H9 (cell line): ENCODE measurements around the gene DNAI2. TPM values are rescaled to one million over a fixed set of nuclear protein-coding genes. Genes with fewer than 3 reads are reported as not detected.

Experiments
- DNase-seq: peaks from one replicate; pipeline ENCODE4 v3.0.0-alpha.2; 2017
- H2AFZ ChIP-seq: one replicate; pipeline ENCODE4 v1.6.1; 2013; ENCODE audit warnings: mild to moderate bottlenecking, low read length, control low read depth, moderate library complexity
- H2AK5ac ChIP-seq: 2 replicates; pipeline ENCODE4 v1.6.1; 2013; ENCODE audit warnings: low read length, control low read depth, mixed read lengths; ENCODE audit not compliant: insufficient read length
- H2BK120ac ChIP-seq: one replicate; pipeline ENCODE4 v1.6.1; 2013; ENCODE audit warnings: low read depth, mild to moderate bottlenecking, low read length, control low read depth, inconsistent platforms; ENCODE audit not compliant: poor library complexity, severe bottlenecking
- H2BK12ac ChIP-seq: 2 replicates; pipeline ENCODE4 v1.6.1; 2013; ENCODE audit warnings: low read length, control low read depth, mixed read lengths, low read depth; ENCODE audit not compliant: insufficient read length
- H2BK15ac ChIP-seq: 2 replicates; pipeline ENCODE4 v1.6.1; 2013; ENCODE audit warnings: low read depth, low read length, control low read depth
- H2BK20ac ChIP-seq: one replicate; pipeline ENCODE4 v1.6.1; 2013; ENCODE audit warnings: low read depth, mild to moderate bottlenecking, low read length, control low read depth, inconsistent platforms; ENCODE audit not compliant: poor library complexity, severe bottlenecking
- H2BK5ac ChIP-seq: 2 replicates; pipeline ENCODE4 v1.6.1; 2013; ENCODE audit warnings: low read length, control low read depth, mixed read lengths; ENCODE audit not compliant: insufficient read length
- H3K14ac ChIP-seq: 2 replicates; pipeline ENCODE4 v1.6.1; 2013; ENCODE audit warnings: low read length, control low read depth; ENCODE audit not compliant: insufficient read depth
- H3K18ac ChIP-seq: 2 replicates; pipeline ENCODE4 v1.6.1; 2013; ENCODE audit warnings: low read depth, mild to moderate bottlenecking, mixed read lengths, low read length, control low read depth; ENCODE audit not compliant: insufficient read length
- H3K23ac ChIP-seq: 2 replicates; pipeline ENCODE4 v1.6.1; 2013; ENCODE audit warnings: low read length, control low read depth, mixed read lengths, low read depth; ENCODE audit not compliant: insufficient read length
- H3K23me2 ChIP-seq: 2 replicates; pipeline ENCODE4 v1.6.1; 2013; ENCODE audit warnings: low read depth, mild to moderate bottlenecking, mixed read lengths, low read length, control low read depth; ENCODE audit not compliant: insufficient read length, poor library complexity, severe bottlenecking
- H3K27ac ChIP-seq: 2 replicates; pipeline ENCODE4 v1.5.1; 2013; ENCODE audit warnings: low read length, control low read depth, mixed read lengths, low read depth; ENCODE audit not compliant: insufficient read length
- H3K27me3 ChIP-seq: 2 replicates; pipeline ENCODE4 v1.6.1; 2013; ENCODE audit warnings: low read length, control low read depth, inconsistent platforms; ENCODE audit not compliant: insufficient read depth
- H3K4ac ChIP-seq: 2 replicates; pipeline ENCODE4 v1.6.1; 2013; ENCODE audit warnings: low read depth, mild to moderate bottlenecking, control low read depth, inconsistent platforms, low read length, moderate library complexity
- H3K4me1 ChIP-seq: 2 replicates; pipeline ENCODE4 v1.6.1; 2013; ENCODE audit warnings: low read length, control low read depth, inconsistent platforms; ENCODE audit not compliant: insufficient read depth
- H3K4me2 ChIP-seq: 2 replicates; pipeline ENCODE4 v1.6.1; 2013; ENCODE audit warnings: low read length, control low read depth, mixed read lengths; ENCODE audit not compliant: insufficient read length, insufficient read depth
- H3K56ac ChIP-seq: 2 replicates; pipeline ENCODE4 v1.6.1; 2013; ENCODE audit warnings: low read depth, mild to moderate bottlenecking, mixed read lengths, low read length, control low read depth; ENCODE audit not compliant: insufficient read length
- H3K79me1 ChIP-seq: 2 replicates; pipeline ENCODE4 v1.6.1; 2013; ENCODE audit warnings: low read depth, mild to moderate bottlenecking, moderate library complexity, low read length, control low read depth, inconsistent platforms; ENCODE audit not compliant: insufficient read depth, poor library complexity, severe bottlenecking
- H3K79me2 ChIP-seq: 2 replicates; pipeline ENCODE4 v1.6.1; 2013; ENCODE audit warnings: low read length, control low read depth, inconsistent platforms; ENCODE audit not compliant: insufficient read depth
- H3K9ac ChIP-seq: 2 replicates; pipeline ENCODE4 v1.6.1; 2013; ENCODE audit warnings: low read length, control low read depth, mixed read lengths; ENCODE audit not compliant: insufficient read length; ENCODE audit errors: extremely low read depth
- H3K9me3 ChIP-seq: one replicate; pipeline ENCODE4 v1.6.1; 2013; ENCODE audit warnings: low read depth, low read length, inconsistent platforms; ENCODE audit not compliant: control insufficient read depth
- H3T11ph ChIP-seq: one replicate; pipeline ENCODE4 v1.6.1; 2013; ENCODE audit warnings: mild to moderate bottlenecking, low read length, control low read depth, inconsistent platforms
- H4K20me1 ChIP-seq: one replicate; pipeline ENCODE4 v1.6.1; 2013; ENCODE audit not compliant: control insufficient read depth, insufficient read length, insufficient read depth
- H4K5ac ChIP-seq: 2 replicates; pipeline ENCODE4 v1.6.1; 2013; ENCODE audit warnings: low read depth, mild to moderate bottlenecking, mixed read lengths, low read length, control low read depth; ENCODE audit not compliant: insufficient read length
- H4K8ac ChIP-seq: replicated peaks from 2 replicates; pipeline ENCODE4 v1.6.1; 2013; ENCODE audit warnings: low read length, control low read depth, mixed read lengths, low read depth; ENCODE audit not compliant: insufficient read length
- H4K91ac ChIP-seq: 2 replicates; pipeline ENCODE4 v1.6.1; 2013; ENCODE audit warnings: low read depth, mild to moderate bottlenecking, moderate library complexity, mixed read lengths, low read length, control low read depth; ENCODE audit not compliant: insufficient read length
- H3K27ac Mint-ChIP-seq, 3 experiments: 2 replicates in 2 of 3; 3 replicates in 1 of 3; pipeline ENCODE4 v1.8.0; 2020 to 2021; ENCODE audit warnings: mixed read lengths in 3 of 3, mild to moderate bottlenecking in 1 of 3, moderate library complexity in 1 of 3
- H3K27me3 Mint-ChIP-seq: 2 replicates; pipeline ENCODE4 v1.8.0; 2021; ENCODE audit warnings: low read depth, mild to moderate bottlenecking, moderate library complexity, mixed read lengths
- H3K36me3 Mint-ChIP-seq, 3 experiments: 2 replicates in 2 of 3; 3 replicates in 1 of 3; pipeline ENCODE4 v1.8.0; 2020 to 2021; ENCODE audit warnings: low read depth in 3 of 3, mixed read lengths in 3 of 3; ENCODE audit not compliant: insufficient read depth in 1 of 3
- H3K4me1 Mint-ChIP-seq, 2 experiments: 2 replicates each; pipeline ENCODE4 v1.8.0; 2020; ENCODE audit warnings: mixed read lengths in 2 of 2
- H3K4me3 Mint-ChIP-seq, 2 experiments: 2 replicates in 1 of 2; 3 replicates in 1 of 2; pipeline ENCODE4 v1.8.0; 2020 to 2021; ENCODE audit warnings: mild to moderate bottlenecking in 2 of 2, mixed read lengths in 2 of 2, moderate library complexity in 1 of 2
- H3K9me3 Mint-ChIP-seq, 2 experiments: 2 replicates in 1 of 2; 3 replicates in 1 of 2; pipeline ENCODE4 v1.8.0; 2020; ENCODE audit warnings: mild to moderate bottlenecking in 2 of 2, mixed read lengths in 2 of 2, moderate library complexity in 1 of 2
- WGBS: extraction: QIAGEN DNeasy Blood & Tissue Kit; methylation state at CpG from one replicate; pipeline ENCODE4 v1.1.7; 2013; ENCODE audit warnings: missing lambda C conversion rate, low lambda C conversion rate, mixed read lengths; ENCODE audit not compliant: insufficient read length; ENCODE audit errors: extremely low coverage; 5-methylcytosine and 5-hydroxymethylcytosine counted together
- total RNA-seq: library from RNA; stranded (reverse); gene quantifications from 2 replicates; pipeline ENCODE4 v1.2.1, GENCODE V29; 2021
- TF ChIP-seq, protein P1 (sequence below): fragments of 200-600 bp; sonication (generic); conservative IDR thresholded peaks from 3 replicates; pipeline ENCODE4 v1.8.0; 2021; ENCODE audit warnings: antibody characterized with exemption, mild to moderate bottlenecking

DNAI2 gene
- total RNA-seq, 1 experiment from 2014 or later, result not detected

DNA sequence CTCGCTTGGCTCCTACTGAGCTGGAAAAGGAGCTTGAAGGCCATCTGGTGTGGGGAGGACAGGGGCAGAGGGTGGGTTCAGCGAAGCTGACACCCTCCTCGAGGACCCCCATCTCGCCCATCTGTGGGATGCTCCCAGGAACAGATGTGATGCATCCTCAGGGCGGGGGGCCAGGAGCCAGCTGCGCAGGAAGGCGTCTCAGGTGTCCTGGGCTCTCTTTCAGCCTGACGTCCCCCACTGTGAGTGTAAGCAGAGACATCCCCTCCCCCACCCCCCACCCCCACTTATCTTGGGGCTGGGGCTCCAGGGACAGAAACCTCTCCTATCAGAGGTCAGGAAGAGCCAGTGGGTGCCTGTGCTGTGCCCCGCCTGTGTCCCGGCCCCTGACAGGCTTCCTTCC lies 68.2 kb downstream of the DNAI2 start:
- H3K4me3 Mint-ChIP-seq, result no peak overlapping the region
- no peak overlapping the region for H3K27ac Mint-ChIP-seq
- Histone ChIP-seq H2BK120ac (no peak overlapping the region), H2BK12ac (no peak overlapping the region), H3T11ph (no peak overlapping the region), H2BK15ac (no peak overlapping the region), H2BK5ac (no peak overlapping the region), H3K27me3 (no peaks in the 10 kb centered on the region), H3K18ac (no peak overlapping the region), H2AFZ (no peak overlapping the region), H3K79me1 (no peaks in the 10 kb centered on the region), H3K9ac (no peak overlapping the region), H3K23ac (no peak overlapping the region), H3K4ac (no peak overlapping the region), H3K56ac (no peak overlapping the region), H2BK20ac (no peak overlapping the region), H3K27ac (no peak overlapping the region), H4K5ac (no peak overlapping the region), H3K23me2 (no peaks in the 10 kb centered on the region), H3K9me3 (no peaks in the 10 kb centered on the region), H3K79me2 (no peaks in the 10 kb centered on the region), H4K20me1 (no peaks in the 10 kb centered on the region), H2AK5ac (no peak overlapping the region), H3K4me2 (no peak overlapping the region), H3K4me1 (peaks cover 2% of the 10 kb centered on the region; the same call in 1 of the 2 replicates), H4K91ac (no peak overlapping the region), H3K14ac (no peak overlapping the region), H4K8ac (no peak overlapping the region)
- no peaks in the 10 kb centered on the region for H3K9me3 Mint-ChIP-seq
- no peak for DNase-seq
- no peaks in the 10 kb centered on the region for H3K36me3 Mint-ChIP-seq
- H3K27me3 Mint-ChIP-seq, result peaks cover 30% of the 10 kb centered on the region
- TF ChIP-seq, protein P1, sequence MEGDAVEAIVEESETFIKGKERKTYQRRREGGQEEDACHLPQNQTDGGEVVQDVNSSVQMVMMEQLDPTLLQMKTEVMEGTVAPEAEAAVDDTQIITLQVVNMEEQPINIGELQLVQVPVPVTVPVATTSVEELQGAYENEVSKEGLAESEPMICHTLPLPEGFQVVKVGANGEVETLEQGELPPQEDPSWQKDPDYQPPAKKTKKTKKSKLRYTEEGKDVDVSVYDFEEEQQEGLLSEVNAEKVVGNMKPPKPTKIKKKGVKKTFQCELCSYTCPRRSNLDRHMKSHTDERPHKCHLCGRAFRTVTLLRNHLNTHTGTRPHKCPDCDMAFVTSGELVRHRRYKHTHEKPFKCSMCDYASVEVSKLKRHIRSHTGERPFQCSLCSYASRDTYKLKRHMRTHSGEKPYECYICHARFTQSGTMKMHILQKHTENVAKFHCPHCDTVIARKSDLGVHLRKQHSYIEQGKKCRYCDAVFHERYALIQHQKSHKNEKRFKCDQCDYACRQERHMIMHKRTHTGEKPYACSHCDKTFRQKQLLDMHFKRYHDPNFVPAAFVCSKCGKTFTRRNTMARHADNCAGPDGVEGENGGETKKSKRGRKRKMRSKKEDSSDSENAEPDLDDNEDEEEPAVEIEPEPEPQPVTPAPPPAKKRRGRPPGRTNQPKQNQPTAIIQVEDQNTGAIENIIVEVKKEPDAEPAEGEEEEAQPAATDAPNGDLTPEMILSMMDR, result no peak
- no CpG with 5 or more reads among the region's 10 CpGs for WGBS
- peaks cover 13 to 37% of the 10 kb centered on the region in 2 experiments for H3K4me1 Mint-ChIP-seq
